CD4-positive, alpha-beta T cell treated with Interleukin-6 at 100 ng/mL for 8 hours (primary cell): ENCODE measurements around the gene GSC2.
A peak's percentile ranks its signal among the peaks of the same experiment; 100 is the strongest.

Source experiments
- DNase-seq: peaks from one replicate; pipeline ENCODE4 v3.0.0-alpha.2; 2020; ENCODE audit warnings: mixed read lengths, low spot score

GSC2 gene

DNA sequence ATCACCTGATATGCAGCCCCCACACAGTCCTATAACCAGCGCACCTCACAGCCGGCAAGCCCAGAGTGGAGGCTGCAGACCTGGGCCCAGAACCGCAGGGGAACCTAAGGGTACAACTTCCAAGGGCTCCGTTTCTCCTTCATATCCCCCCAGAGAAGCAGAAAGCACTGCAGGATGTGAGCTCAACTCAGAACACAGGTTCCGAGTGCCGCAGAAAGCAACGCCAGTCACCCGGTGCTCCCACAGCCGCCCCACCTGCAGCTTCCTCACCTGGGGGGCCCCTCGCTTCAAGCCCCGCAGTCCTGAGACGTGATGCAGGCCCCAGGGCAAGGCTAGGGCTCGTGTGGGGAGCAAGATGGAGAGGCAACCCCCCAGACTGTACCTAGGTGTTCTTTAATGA is 16.5 kb downstream of the GSC2 start:
- no peak for DNase-seq

DNA sequence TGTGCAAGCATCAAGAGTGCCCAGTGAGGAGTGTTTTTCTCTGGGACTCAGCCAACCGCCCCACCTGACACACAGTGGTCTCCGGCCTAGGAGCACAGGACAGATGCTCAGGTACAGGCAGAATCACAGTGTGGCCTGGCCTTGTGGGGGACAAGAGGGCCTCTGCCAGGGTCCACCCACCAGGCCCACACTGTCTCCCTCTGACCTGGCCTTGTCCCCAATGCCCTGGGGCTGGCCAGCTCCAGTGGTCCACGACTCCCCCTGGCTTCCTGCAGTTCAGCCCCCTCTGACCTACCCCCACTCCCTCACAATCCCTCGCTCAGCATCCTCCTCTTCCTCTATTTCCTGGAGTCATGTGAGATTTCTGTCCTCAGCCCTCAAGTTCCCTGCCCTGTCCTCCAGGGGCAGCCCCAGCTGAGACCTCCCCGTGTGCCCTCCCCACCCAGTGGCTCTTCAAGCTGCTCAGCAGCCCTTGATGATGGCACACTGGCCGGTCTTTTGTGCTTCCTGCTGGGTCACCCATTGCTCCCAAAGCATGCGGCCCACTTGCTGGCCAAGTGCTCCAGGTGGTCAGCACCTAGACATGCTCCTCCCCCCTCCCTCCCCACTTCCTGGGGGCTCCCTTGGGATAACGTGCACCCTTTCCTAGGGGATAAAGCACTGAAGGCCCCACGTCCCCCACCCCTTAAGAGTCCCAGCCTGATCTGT is 17.2 kb downstream of the GSC2 start:
- no peak for DNase-seq

DNA sequence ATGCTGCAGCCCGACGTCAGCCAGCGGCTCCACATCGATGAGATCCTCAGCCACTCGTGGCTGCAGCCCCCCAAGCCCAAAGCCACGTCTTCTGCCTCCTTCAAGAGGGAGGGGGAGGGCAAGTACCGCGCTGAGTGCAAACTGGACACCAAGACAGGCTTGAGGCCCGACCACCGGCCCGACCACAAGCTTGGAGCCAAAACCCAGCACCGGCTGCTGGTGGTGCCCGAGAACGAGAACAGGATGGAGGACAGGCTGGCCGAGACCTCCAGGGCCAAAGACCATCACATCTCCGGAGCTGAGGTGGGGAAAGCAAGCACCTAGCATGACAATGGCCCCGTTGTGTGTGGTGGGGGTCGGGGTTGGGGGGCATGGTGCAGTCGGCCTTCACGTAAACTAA is 17.9 kb downstream of the GSC2 start:
- no peak for DNase-seq

DNA sequence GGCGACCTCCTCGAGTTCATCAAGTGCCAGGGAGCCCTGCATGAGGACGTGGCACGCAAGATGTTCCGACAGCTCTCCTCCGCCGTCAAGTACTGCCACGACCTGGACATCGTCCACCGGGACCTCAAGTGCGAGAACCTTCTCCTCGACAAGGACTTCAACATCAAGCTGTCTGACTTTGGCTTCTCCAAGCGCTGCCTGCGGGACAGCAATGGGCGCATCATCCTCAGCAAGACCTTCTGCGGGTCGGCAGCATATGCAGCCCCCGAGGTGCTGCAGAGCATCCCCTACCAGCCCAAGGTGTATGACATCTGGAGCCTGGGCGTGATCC is 18.4 kb downstream of the GSC2 start:
- DNase-seq, result no peak

DNA sequence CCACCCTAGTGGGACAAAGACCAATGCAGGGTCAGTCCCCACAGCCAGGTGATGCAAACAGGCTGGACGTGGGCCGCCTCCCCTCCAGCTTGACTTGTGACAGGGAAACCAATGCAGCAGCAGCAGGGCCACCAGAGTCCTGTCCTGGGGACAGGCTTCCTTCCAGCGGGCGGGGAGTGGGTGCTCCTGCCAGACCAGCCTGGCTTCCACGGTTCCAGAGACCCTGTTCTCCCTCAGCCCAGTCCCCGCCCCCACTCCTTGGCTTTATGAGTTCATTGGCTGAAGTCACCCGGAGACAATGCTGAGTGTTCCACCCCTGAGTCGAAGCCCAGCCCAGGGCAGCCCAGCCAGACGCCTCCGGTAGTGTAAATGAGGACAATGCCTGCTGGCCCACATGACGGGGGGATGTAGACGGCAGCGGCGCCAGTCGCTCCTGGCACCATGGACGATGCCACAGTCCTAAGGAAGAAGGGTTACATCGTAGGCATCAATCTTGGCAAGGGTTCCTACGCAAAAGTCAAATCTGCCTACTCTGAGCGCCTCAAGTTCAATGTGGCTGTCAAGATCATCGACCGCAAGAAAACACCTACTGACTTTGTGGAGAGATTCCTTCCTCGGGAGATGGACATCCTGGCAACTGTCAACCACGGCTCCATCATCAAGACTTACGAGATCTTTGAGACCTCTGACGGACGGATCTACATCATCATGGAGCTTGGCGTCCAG is 19.0 kb downstream of the GSC2 start, which contains the start of gene TSSK2:
TSSK2 (plus strand) TSS at position 350 of the 726 bp plus-strand sequence; CDS start at position 442, 92 bp downstream.
- DNase-seq, result no peak

DNA sequence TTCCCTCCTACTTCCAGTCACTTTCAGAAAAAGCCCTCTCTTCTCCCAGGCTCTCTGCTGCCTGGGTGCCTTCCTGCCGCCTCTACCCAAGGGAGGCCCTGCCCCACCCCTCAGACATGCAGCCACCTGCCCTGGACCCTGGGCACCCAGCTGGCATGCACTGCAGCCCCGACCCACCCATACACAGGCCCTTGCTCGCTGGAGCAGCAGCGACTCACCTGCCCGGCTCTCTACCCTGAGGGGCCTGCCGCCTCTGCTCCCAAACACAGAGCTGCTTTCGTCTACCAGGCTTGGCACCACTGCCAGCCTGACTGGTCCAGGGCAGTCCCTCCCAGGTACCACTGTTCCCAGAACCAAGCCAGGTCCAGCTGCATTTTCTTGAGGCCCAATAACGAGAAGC is 20.2 kb downstream of the GSC2 start:
- no peak for DNase-seq

DNA sequence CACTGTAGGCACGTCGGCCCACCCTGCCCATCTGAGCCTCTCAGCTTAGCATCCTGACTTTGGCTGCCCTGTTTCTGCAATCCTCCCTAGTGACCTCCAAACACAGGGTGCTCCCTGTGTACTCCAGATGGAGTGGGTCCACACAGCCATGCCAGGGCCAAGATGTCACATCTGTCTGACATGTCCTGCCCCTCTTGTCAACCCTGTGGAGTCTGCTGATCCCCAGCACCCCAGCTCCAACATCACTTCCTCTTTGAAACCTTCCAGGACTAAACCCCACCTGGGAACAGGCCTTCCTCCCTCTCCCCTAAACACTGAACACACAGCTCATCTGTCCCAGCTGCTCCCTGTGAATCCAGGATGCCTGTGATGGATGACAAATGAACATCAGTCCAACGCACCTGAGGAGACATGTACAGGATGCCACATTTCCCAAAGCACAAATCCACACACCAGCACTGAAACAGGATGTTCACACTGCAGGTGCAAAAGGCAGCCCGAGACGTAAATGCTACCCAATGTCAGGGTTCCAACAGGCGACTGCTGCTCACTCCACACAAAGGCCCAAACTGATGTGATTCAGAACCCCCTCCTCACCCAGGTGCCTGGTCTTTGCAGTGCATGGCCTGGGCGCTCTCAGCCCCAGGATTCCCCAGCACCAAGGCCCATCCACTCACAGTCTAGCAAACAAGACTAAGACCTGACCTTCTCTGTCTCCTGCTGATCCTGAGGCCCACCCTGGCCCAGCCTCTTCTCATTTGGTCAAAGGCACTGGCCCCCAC is 21.0 kb downstream of the GSC2 start:
- DNase-seq, result no peak

DNA sequence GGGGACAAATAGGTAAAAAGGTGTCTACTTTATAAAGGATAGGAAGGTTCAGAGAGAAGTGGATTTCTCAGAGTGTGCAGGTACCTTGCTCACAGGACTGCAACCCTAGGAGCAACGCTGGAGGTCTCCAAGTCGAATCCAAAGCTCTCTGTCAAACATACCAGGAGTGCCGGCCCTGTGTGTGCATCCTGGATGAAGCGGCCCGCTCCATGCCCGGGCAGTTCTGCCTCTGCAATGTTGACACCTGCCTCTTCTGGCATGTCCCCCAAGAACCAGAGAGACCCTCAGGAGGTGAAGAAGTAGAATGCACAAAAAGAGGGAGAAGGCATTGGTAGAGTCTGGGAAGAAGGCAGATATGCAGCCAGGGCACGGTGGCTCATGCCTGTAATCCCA is 22.1 kb downstream of the GSC2 start:
- no peak for DNase-seq

DNA sequence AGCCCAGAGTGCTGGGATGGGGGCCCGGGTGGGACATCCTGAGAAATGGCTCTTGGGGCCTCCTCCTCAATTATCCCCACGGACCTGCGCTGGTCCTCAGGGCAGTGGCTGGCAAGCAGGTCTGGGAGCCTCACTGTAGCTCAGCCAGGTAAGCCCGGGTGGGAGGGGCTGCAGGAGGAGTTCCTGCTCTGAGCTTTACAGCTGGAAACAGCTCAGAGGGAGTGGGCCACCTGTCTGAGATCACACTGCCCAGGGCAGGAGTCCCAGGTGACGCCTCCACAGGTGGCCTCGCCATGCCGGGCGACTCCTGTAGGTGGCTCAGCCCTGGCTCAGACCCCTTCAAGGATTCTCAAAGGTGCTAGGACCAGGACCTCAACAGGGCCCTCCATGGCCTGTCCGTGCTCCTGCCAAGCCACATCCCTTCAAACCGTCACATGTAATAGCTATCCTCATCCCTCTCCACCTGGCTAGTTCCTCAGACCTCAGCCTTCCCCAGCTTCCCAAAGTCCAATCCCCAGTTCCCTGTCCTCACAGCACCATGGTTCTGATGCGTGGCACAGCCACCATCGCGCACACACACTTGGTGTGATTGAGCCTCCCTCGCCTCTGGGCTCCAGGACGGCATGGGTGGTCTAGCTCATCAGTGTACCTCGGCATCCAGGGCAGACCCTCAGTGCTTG is 22.6 kb downstream of the GSC2 start:
- no peak for DNase-seq

DNA sequence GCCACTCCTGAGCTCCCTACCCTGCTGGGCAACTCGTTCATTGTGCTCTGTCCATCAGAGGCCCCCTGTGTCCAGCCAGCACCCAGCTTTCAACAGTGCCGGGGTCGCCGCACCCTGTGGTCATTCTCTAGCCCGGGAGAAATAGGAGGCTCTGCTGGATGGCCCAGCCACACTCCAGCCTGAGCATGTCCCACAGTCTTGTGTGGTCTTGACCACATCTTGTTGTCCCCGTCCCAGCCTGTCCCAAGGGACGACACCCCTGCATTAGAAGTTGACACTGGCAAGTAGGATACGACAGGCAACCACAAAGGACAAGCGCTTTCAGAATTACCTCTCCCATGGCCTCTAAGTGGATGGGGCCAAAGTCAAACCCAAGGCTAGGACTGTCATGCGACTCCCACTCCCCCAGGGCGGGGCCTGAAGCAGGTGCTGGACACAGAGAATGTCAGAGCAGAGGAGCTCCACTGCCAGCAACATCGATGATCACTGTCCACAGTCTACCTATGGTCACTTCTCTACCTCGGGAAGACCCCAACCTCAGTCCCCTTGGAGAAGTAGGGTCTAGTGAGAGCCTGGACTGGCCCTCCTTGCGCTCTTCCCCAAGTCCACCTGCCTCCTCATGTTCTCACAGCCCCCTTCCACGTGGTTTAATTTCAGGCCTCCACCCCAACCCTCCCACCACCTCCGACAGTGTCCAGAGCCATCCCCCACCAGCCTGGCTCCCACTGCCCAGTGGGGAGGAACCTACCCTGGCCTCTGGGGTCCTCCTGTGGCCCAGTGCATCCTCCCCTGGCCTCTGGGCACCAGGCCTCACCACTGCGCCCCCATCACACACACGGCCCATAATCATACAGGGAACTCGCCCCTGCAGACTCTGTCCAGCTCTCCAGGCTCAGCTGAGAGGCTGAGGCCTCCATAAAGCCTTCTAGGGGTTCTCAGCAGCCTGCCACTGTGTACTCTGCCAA is 23.5 kb downstream of the GSC2 start:
- no peak for DNase-seq

DNA sequence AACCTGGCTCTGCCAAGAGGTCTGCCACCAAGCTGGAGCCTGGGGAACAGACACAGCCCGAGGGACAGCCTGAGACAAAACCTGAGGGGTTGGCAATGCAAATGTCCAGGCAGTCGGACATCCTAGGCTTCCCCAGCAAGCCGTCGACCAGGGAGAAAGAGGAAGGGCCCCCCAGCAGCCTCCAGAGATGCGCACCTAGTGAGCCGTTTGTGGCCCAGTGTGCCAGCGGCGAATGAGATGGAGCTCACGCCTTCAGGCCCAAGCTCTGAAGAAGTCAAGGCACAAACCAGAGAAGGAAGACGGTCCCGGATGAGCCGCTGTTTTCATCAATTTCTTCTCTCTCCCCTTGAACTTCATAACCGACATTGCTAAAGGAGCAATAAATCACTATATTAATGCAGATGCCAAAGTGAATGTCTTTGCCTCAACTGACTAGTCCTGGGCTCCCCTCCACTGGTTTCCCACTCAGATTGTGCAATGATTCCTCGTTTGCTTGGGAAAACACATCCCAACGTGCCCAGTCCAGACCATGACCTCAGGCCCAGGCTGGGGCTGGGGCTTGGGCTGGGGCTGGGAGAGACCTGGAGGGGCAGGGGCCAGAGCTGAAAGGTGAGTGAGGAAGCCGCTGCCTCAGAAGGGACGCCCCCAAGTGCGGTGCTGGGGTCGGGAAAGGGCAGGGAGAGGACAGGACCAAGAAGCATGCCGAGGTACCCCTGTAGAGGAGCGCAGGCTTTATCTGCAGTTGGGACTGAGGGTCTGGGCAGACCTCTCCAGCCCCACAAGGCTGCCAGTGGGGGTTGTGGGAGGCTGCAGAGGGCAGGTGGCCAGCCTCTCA is 24.4 kb downstream of the GSC2 start:
- DNase-seq, result no peak

DNA sequence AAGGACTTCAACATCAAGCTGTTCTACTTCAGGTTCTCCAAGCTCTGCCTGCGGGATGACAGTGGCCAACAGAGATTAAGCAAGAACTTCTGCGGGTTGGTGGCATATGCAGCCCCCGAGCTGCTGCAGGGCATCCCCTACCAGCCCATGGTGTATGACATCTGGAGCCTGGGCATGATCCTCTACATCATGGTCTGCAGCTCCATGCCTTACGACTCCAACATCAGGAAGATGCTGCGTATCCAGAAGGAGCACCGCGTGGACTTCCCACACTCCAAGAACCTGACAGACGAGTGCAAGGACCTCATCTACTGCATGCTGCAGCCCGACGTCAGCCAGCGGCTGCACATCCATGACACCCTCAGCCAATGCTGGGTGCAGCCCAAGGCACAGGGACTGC is 25.1 kb downstream of the GSC2 start:
- no peak for DNase-seq

DNA sequence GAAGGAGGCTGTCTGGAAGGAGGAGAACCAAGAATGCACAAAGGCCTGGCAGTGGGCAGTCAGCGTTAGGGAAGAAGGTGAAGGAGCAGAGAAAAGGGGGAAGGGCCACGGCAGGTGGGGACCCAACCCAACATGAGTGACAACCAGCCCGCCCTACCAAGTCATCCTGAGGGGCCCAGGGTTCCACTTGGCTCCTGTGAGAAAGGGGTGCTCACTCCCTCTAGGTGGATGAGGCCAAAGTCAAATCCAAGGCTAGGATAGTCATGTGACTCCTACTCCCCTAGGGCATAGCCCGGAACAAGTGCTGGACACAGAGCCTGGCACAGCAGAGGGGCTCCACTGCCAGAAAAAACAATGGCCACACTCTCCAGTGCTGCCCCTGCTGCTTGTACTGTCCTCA is 25.7 kb downstream of the GSC2 start:
- no peak for DNase-seq

DNA sequence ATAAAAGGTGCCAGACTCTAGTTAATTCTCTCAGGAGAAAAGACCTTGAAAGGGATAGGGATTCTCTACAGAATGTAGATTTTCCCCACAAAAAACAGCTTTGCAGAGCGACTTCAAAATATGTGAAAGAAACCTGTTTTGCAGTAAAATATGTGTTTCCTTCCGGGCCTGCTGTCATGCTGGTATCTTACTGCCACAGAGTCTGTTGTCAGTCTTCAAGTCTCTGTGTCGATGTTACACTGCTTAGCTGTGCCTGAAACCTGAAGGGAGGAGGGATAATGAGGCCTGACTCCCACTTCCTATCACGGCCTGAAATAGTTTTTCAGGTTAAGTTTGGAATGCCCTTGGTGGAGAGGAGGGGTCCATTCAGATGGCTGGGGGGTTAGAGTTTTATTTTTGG is 26.2 kb downstream of the GSC2 start:
- DNase-seq, result no peak

DNA sequence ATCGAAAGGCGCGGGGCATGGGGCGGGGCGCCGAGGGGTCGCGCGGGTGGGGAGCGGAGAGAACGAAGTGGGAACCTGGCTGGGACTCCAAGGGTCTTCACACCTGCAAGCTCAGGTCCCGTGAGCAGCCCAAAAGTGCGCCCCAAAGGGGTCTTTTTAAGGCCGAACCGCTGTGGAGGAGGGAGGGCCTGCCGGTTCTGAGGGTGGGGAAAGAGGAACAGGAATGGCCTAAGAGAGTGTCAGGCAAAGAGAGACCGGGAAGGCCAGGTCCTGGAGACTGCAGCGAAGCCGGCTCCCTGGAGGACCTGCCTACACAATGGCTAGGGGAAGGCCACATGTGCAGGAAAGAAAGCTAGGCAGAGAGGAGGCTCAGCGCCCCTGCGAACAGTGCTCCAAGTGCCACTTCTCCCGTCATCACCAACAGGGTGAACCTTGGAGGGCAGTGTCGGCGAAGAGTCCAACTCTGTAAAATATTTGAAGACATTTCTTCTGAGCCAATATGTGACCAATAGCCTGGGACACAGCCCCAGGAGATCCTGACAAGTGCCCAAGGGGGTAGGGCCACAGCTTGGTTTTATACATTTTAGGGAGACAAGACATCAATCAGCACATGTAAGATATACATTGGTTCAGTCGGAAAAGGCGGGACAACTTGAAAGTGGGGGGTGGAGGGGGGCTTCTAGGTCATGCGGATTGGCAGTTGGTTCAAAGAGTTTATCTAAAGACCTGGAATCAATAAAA is 27.2 kb downstream of the GSC2 start:
- DNase-seq, result no peak

DNA sequence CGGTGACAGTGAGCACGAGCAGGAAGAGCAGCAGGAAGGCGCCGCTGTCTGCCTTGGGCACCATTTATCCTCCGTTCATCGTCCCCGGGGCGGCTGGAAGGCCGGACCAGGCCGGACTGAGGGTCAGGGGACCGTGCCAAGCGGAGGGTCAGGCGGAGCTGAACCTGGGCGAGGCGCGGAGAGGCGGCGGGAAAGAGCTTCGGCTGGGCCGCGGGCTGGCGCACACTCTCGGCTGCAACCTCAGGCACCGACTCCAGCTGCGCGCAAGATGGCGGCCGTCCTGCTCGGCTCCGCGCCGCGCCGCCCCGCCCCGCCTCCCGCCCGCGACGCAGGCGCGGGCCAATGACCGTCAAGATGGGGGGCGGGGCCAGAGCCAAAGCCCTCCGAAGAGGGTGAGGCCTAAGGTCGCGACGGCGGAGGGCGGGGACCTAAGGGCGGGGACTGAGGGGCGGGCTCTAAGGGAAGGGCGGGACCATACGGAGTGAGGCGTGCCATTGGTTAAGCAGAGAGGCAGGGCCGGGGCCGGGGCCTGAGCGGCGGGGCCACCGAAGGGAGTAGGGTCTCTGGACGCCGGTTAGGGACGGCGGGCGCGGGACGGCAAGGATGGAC is 27.8 kb downstream of the GSC2 start, which contains the start of gene DGCR2:
DGCR2 (minus strand) TSS at position 270 of the 609 bp plus-strand sequence; CDS start at position 64, 206 bp downstream.
- peak; percentile 95 for DNase-seq

DNA sequence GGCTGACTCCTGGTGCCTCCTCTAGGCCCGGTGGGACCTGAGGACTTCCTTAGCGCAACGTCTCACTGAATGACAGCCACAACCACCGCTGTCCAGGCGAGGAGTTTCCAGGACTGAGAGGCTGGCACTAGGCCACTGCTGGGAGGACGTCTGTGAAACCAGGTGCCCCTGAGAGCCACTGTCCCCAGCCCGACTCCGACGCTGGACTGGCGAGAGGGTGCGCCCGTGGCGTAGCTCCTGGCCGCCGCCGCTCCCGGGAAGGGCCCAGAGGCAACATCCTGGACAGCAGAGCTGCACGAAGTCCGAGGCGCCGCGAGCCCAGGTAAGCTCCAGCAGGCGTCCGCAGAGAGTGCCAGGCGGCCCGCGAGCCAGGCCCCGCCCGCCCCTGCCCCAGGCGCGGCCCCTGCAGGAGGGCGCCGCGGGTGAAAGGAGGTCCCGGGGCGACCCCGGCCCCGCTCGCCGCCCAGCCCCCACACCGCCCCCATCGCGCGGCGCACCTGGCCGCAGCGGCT is 28.4 kb downstream of the GSC2 start:
- no peak for DNase-seq

DNA sequence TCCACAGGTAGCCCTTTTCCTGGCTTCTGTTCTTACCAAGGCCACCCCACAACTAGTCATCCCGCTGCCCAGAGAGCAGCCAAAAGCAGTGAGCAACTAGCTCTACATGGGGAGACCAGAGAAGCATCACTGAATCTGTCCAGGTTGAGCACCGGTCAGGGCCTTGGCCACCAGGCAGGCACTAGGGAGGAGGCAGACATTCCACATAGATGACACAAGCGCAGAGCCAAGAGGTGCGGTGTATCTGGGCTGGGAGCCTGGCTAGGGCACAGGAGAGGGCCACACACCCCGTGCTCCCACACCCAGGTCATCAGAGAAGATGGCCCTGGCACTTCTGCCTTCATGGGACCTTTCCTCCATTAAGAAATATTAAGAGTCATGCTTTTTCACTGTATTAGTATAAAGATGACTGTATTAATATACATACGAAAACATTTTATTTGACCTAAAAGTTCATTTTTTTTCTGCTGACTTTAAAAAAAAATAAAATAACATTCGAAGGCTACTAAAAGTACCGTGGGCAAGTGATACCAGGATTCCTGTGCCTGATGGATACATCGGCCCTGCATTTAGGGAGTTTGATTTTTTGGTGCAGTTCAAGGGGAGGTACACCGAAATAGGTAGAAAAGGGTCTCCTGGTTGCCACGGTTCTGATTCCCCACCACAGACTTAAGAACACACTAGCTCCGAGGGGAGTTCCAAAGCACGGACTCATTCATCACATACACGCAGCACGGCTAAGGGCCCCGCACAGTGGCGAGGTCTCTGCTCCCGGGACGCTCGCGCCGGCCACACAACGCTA is 29.1 kb downstream of the GSC2 start:
- no peak for DNase-seq
